HCT116 (cell line): ENCODE measurements around the gene MAML2. TPM values are rescaled to one million over a fixed set of nuclear protein-coding genes. Genes with fewer than 3 reads are reported as not detected.

Experiments
- ATAC-seq: fragments of 200-7000 bp; cut with Tn5 transposase; 2 replicates; pipeline ENCODE4 v1.9.1; 2020; ENCODE audit warnings: mild to moderate bottlenecking, moderate library complexity
- BruUV-seq: library from RNA; stranded (reverse); fragments of 400-500 nt; replicated peaks from 2 replicates; lab custom pipeline; 2021; lab: Mats Ljungman, UMichigan
- CTCF ChIA-PET: fragments of 300-600 bp; sonication (Branson Sonifier 250); formaldehyde crosslinking; loops from one replicate; lab custom pipeline; 2021; ENCODE audit warnings: antibody characterized with exemption; lab: Charles Lee
- POLR2A ChIA-PET: fragments of 300-600, 350-600 bp; sonication (Branson Sonifier 250); formaldehyde crosslinking; loops from one replicate; lab custom pipeline; 2021; ENCODE audit warnings: antibody characterized with exemption; lab: Charles Lee
- RAD21 ChIA-PET, 2 experiments: fragments of 300-600 bp; sonication (Branson Sonifier 250); formaldehyde crosslinking; loops; one replicate each; lab custom pipeline; 2023; ENCODE audit warnings: low total read pairs in 2 of 2; ENCODE audit not compliant: uncharacterized antibody in 2 of 2, unreplicated experiment in 2 of 2, low non-redundant PET in 1 of 2; lab: Charles Lee
- DNase-seq: peaks from one replicate; pipeline ENCODE4 v3.0.0-alpha.2; 2010; ENCODE audit warnings: low read depth, low spot score
- H2AFZ ChIP-seq: fragments of 200-600 bp; shearing (Covaris generic), sonication (generic); 2 replicates; pipeline ENCODE4 v1.6.1; 2017; ENCODE audit warnings: low read depth, mixed run types, mixed read lengths, antibody characterized with exemption, low read length; ENCODE audit not compliant: poor library complexity, severe bottlenecking
- H3K27ac ChIP-seq: 2 replicates; pipeline ENCODE4 v1.5.1; 2012; ENCODE audit warnings: low read depth, low read length
- H3K27me3 ChIP-seq: fragments of 200-600 bp; sonication (generic); 2 replicates; pipeline ENCODE4 v1.6.1; 2016; ENCODE audit warnings: mixed run types, low read length, mixed read lengths; ENCODE audit not compliant: insufficient read depth
- H3K36me3 ChIP-seq, 2 experiments: fragments of 200-500 bp in 1 of 2; fragments of 200-600 bp in 1 of 2; sonication (Bioruptor generic) in 1 of 2; sonication (generic) in 1 of 2; 2 replicates each; pipeline versions ENCODE4 v1.5.1 to v1.6.1; 2014 to 2016; ENCODE audit warnings: low read length in 2 of 2, inconsistent platforms in 1 of 2, mixed read lengths in 1 of 2, mixed run types in 1 of 2; ENCODE audit not compliant: insufficient read depth in 2 of 2, control insufficient read depth in 1 of 2
- H3K4me1 ChIP-seq, 2 experiments: fragments of 200-600 bp in 1 of 2; sonication (generic) in 1 of 2; 2 replicates each; pipeline versions ENCODE4 v1.5.1 to v1.6.1; 2012 to 2017; ENCODE audit warnings: low read length in 2 of 2, inconsistent platforms in 1 of 2, mild to moderate bottlenecking in 1 of 2, mixed read lengths in 1 of 2, mixed run types in 1 of 2, moderate library complexity in 1 of 2; ENCODE audit not compliant: insufficient read depth in 2 of 2, control insufficient read depth in 1 of 2
- H3K4me2 ChIP-seq: fragments of 200-600 bp; sonication (generic); 2 replicates; pipeline ENCODE4 v1.6.1; 2017; ENCODE audit warnings: mixed run types, low read length, mixed read lengths
- H3K4me3 ChIP-seq, 2 experiments: fragments of 200-600 bp in 1 of 2; sonication (generic) in 1 of 2; replicated peaks in 1 of 2; 2 replicates each; pipeline ENCODE4 v1.5.1; 2011 to 2016; ENCODE audit warnings: low read length in 2 of 2, control low read depth in 1 of 2, low read depth in 1 of 2, mild to moderate bottlenecking in 1 of 2, mixed read lengths in 1 of 2, mixed run types in 1 of 2
- H3K79me2 ChIP-seq: fragments of 200-600 bp; sonication (generic); 2 replicates; pipeline ENCODE4 v1.6.1; 2017; ENCODE audit warnings: mild to moderate bottlenecking, mixed run types, low read length, moderate library complexity, mixed read lengths; ENCODE audit not compliant: insufficient read depth
- H3K9ac ChIP-seq: fragments of 200-600 bp; sonication (generic); 2 replicates; pipeline ENCODE4 v1.6.1; 2016; ENCODE audit warnings: low read length, mixed read lengths
- H3K9me2 ChIP-seq: fragments of 200-600 bp; sonication (generic), shearing (Covaris generic); 2 replicates; pipeline ENCODE4 v1.6.1; 2017; ENCODE audit warnings: mixed run types, mild to moderate bottlenecking, moderate library complexity; ENCODE audit not compliant: insufficient read depth
- H3K9me3 ChIP-seq, 2 experiments: fragments of 200-500 bp in 1 of 2; fragments of 200-600 bp in 1 of 2; sonication (Bioruptor generic) in 1 of 2; sonication (generic) in 1 of 2; 2 replicates each; pipeline ENCODE4 v1.6.1; 2014 to 2017; ENCODE audit warnings: low read length in 2 of 2, mixed read lengths in 2 of 2, inconsistent platforms in 1 of 2, low read depth in 1 of 2, mild to moderate bottlenecking in 1 of 2, mixed run types in 1 of 2, moderate library complexity in 1 of 2; ENCODE audit not compliant: control insufficient read depth in 1 of 2, insufficient read depth in 1 of 2
- H4K20me1 ChIP-seq: fragments of 200-600 bp; sonication (generic), shearing (Covaris generic); 2 replicates; pipeline ENCODE4 v1.6.1; 2017; ENCODE audit warnings: mixed run types, mild to moderate bottlenecking, moderate library complexity; ENCODE audit not compliant: insufficient read depth
- CTCF ChIP-seq, 3 experiments: fragments of 200-600 bp in 1 of 3; sonication (generic) in 1 of 3; IDR thresholded peaks in 2 of 3; conservative IDR thresholded peaks in 1 of 3; 2 replicates each; pipeline ENCODE4 v1.5.1; 2012 to 2017; ENCODE audit warnings: low read depth in 2 of 3, low read length in 2 of 3, antibody characterized with exemption in 1 of 3, borderline replicate concordance in 1 of 3, control low read depth in 1 of 3, mild to moderate bottlenecking in 1 of 3, mixed read lengths in 1 of 3, mixed run types in 1 of 3, moderate library complexity in 1 of 3; ENCODE audit not compliant: insufficient read depth in 1 of 3
- EGR1 ChIP-seq: IDR thresholded peaks from 2 replicates; pipeline ENCODE4 v1.6.1; 2012; ENCODE audit warnings: low read depth
- ELF1 ChIP-seq: IDR thresholded peaks from 2 replicates; pipeline ENCODE4 v1.6.1; 2012; ENCODE audit warnings: low read depth, borderline replicate concordance
- EZH2phosphoT487 ChIP-seq: fragments of 200-600 bp; IDR thresholded peaks from 2 replicates; pipeline ENCODE4 v1.6.1; 2018; ENCODE audit warnings: antibody characterized with exemption, borderline replicate concordance
- FOSL1 ChIP-seq: IDR thresholded peaks from 2 replicates; pipeline ENCODE4 v1.6.1; 2012; ENCODE audit warnings: low read depth
- JUND ChIP-seq: IDR thresholded peaks from 2 replicates; pipeline ENCODE4 v1.6.1; 2012
- MAX ChIP-seq: IDR thresholded peaks from 2 replicates; pipeline ENCODE4 v1.6.1; 2012
- POLR2A ChIP-seq: IDR thresholded peaks from 2 replicates; pipeline ENCODE4 v1.7.0; 2011; ENCODE audit warnings: borderline replicate concordance; ENCODE audit not compliant: insufficient read depth, insufficient read length; ENCODE audit errors: extremely low read depth
- SIN3A ChIP-seq: IDR thresholded peaks from 2 replicates; pipeline ENCODE4 v1.6.1; 2012; ENCODE audit warnings: low read depth
- SP1 ChIP-seq: IDR thresholded peaks from 2 replicates; pipeline ENCODE4 v1.6.1; 2012; ENCODE audit warnings: low read depth
- SRF ChIP-seq: IDR thresholded peaks from 2 replicates; pipeline ENCODE4 v1.6.1; 2012; ENCODE audit warnings: low read depth
- ZFX ChIP-seq: fragments of 450-650 bp; IDR thresholded peaks from 2 replicates; pipeline ENCODE4 v1.6.1; 2017
- intact Hi-C: fragments of 100-400 bp; cut with micrococcal nuclease; formaldehyde crosslinking; loops from 2 replicates; pipeline ENCODE4 v1.10.0; 2022
- total RNA-seq: library from RNA; stranded (reverse); gene quantifications from one replicate; pipeline ENCODE4 v1.2.1, GENCODE V29; 2021; ENCODE audit not compliant: unreplicated experiment
- TF ChIP-seq, protein P1 (sequence below): IDR thresholded peaks from 2 replicates; pipeline ENCODE4 v1.6.1; 2011; ENCODE audit warnings: mild to moderate bottlenecking, low read length, moderate library complexity; ENCODE audit not compliant: insufficient replicate concordance; ENCODE audit errors: extremely low read depth

The MAML2 gene
- total RNA-seq, 1 experiment from 2014 or later, result 2.6 TPM

- no peaks in the 10 kb centered on the region for H3K27me3 ChIP-seq
- no TSS peak for BruUV-seq
- no peak overlapping the region for H3K4me3 ChIP-seq
- intact Hi-C loops, result no loop called here
- no peaks in the 10 kb centered on the region for H4K20me1 ChIP-seq
- CTCF ChIA-PET, result no interaction called here
- no peaks in the 10 kb centered on the region for H3K9me2 ChIP-seq
- H3K4me2 ChIP-seq, result no peak overlapping the region
- H3K9me3 ChIP-seq, result no peaks in the 10 kb centered on the region
- H3K4me1 ChIP-seq, result no peaks in the 10 kb centered on the region
- no peaks in the 10 kb centered on the region for H3K36me3 ChIP-seq
- no peak overlapping the region for H3K9ac ChIP-seq
- H2AFZ ChIP-seq, result no peak overlapping the region
- POLR2A ChIA-PET, result no interaction called here
- no peak for TF ChIP-seq SRF
- TF ChIP-seq EGR1, result no peak
- TF ChIP-seq EZH2phosphoT487, result no peak
- TF ChIP-seq SIN3A, result no peak
- no peak for TF ChIP-seq JUND
- no peak for TF ChIP-seq POLR2A
- TF ChIP-seq SP1, result no peak
- no peak overlapping the region for H3K27ac ChIP-seq
- no peaks in the 10 kb centered on the region for H3K79me2 ChIP-seq
- DNase-seq (no peak), ATAC-seq (no peak)
- RAD21 ChIA-PET, result no interaction called here
Measured at GRCh38 chr11:96376796-96377195, 33.8 kb upstream of the MAML2 start.

DNA sequence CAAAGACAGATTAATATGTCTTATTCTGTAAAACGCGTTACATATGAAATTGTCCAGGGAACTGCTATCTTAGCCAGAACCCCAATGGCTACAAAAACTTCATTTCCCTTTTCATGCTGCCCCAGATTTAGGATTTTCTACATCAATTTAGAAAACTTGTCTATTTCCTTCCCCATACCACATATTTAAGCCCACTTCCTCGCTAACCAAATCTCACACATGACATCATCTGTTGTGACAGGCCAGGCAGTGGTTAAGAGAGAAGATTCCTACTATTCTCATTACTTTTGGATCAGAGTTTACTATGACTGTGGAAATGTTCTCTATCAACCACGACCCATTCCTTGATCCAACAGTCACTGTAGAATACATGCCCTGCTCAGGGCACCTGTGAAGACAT lies 30.8 kb upstream of the MAML2 start:
- H3K4me2 ChIP-seq, result no peak overlapping the region
- ChIA-PET RAD21 (no interaction called here), CTCF (no interaction called here), POLR2A (no interaction called here)
- no peaks in the 10 kb centered on the region for H4K20me1 ChIP-seq
- TF ChIP-seq ZFX (no peak), MAX (no peak), FOSL1 (no peak), ELF1 (no peak), JUND (no peak), CTCF (IDR thresholded peaks at IDR 0.05 in 2 of 3, conservative IDR thresholded peaks at IDR 0.05 in 1 of 3; ENCODE audit: borderline replicate concordance in 1 of 3, insufficient read depth in 1 of 3, low read depth in 2 of 3, low read length in 2 of 3) (no peak)
- TF ChIP-seq, protein P1, sequence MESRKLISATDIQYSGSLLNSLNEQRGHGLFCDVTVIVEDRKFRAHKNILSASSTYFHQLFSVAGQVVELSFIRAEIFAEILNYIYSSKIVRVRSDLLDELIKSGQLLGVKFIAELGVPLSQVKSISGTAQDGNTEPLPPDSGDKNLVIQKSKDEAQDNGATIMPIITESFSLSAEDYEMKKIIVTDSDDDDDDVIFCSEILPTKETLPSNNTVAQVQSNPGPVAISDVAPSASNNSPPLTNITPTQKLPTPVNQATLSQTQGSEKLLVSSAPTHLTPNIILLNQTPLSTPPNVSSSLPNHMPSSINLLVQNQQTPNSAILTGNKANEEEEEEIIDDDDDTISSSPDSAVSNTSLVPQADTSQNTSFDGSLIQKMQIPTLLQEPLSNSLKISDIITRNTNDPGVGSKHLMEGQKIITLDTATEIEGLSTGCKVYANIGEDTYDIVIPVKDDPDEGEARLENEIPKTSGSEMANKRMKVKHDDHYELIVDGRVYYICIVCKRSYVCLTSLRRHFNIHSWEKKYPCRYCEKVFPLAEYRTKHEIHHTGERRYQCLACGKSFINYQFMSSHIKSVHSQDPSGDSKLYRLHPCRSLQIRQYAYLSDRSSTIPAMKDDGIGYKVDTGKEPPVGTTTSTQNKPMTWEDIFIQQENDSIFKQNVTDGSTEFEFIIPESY, result no peak
- H3K9me3 ChIP-seq, result no peaks in the 10 kb centered on the region
- ATAC-seq, result no peak
- intact Hi-C loops, result no loop called here
- no peak for DNase-seq
- H3K9me2 ChIP-seq, result no peaks in the 10 kb centered on the region
- no peaks in the 10 kb centered on the region for H3K4me1 ChIP-seq
- no peaks in the 10 kb centered on the region for H3K27me3 ChIP-seq
- no peaks in the 10 kb centered on the region for H3K36me3 ChIP-seq
- H3K27ac ChIP-seq, result no peak overlapping the region
- no peaks in the 10 kb centered on the region for H3K79me2 ChIP-seq
- no peak overlapping the region for H2AFZ ChIP-seq
- BruUV-seq, result no TSS peak
- H3K4me3 ChIP-seq, result no peak overlapping the region
- no peak overlapping the region for H3K9ac ChIP-seq
